CD4-positive, alpha-beta T cell treated with Interferon gamma for 1 hour (primary cell): ENCODE results near the gene ENOX1.
"Not testable (repeated sequence)": the region's sequence is repeated elsewhere in the genome, so short reads cannot be mapped to it uniquely, and the experiment has no call there.

Experiments used
- DNase-seq: peaks from one replicate; pipeline ENCODE4 v3.0.0-alpha.2; 2020

The ENOX1 gene

GRCh38 chr13:43416408-43416807, 370.4 kb downstream of the ENOX1 start:
- DNase-seq, result not testable (repeated sequence)

- DNase-seq, result not testable (repeated sequence)
These were observed 370.8 kb downstream of the ENOX1 start for GRCh38 chr13:43415903-43416391.

GRCh38 chr13:43414111-43414510, 372.7 kb downstream of the ENOX1 start:
- no peak for DNase-seq

GRCh38 chr13:43411741-43412140, 375.0 kb downstream of the ENOX1 start:
- DNase-seq, result no peak

GRCh38 chr13:43411211-43411610, 375.6 kb downstream of the ENOX1 start:
- no peak for DNase-seq

- no peak for DNase-seq
These were observed 378.5 kb downstream of the ENOX1 start for GRCh38 chr13:43408274-43408673.

GRCh38 chr13:43407023-43407581, 379.7 kb downstream of the ENOX1 start:
- no peak for DNase-seq

- DNase-seq, result no peak
These were observed 381.3 kb downstream of the ENOX1 start for GRCh38 chr13:43405457-43405856.

GRCh38 chr13:43402380-43402779, 384.4 kb downstream of the ENOX1 start:
- no peak for DNase-seq

GRCh38 chr13:43401361-43401760, 385.4 kb downstream of the ENOX1 start:
- no peak for DNase-seq

- no peak for DNase-seq
These were observed 389.7 kb downstream of the ENOX1 start for GRCh38 chr13:43397111-43397510.

GRCh38 chr13:43391036-43391435, 395.7 kb downstream of the ENOX1 start:
- no peak for DNase-seq

- no peak for DNase-seq
These were observed 396.2 kb downstream of the ENOX1 start for GRCh38 chr13:43390619-43391018.

- DNase-seq, result no peak
These were observed 396.8 kb downstream of the ENOX1 start for GRCh38 chr13:43389983-43390382.

- DNase-seq, result no peak
These were observed 397.2 kb downstream of the ENOX1 start for GRCh38 chr13:43389573-43389972.

GRCh38 chr13:43388282-43389034, 398.3 kb downstream of the ENOX1 start:
- DNase-seq, result no peak

GRCh38 chr13:43387880-43388279, 398.9 kb downstream of the ENOX1 start:
- DNase-seq, result no peak

GRCh38 chr13:43383498-43384165, 403.1 kb downstream of the ENOX1 start:
- DNase-seq, result no peak

- DNase-seq, result no peak
These were observed 407.0 kb downstream of the ENOX1 start for GRCh38 chr13:43379738-43380137.

- DNase-seq, result no peak
These were observed 408.8 kb downstream of the ENOX1 start for GRCh38 chr13:43377973-43378372.

GRCh38 chr13:43377149-43377548, 409.6 kb downstream of the ENOX1 start:
- no peak for DNase-seq

- no peak for DNase-seq
These were observed 410.2 kb downstream of the ENOX1 start for GRCh38 chr13:43376596-43376995.

GRCh38 chr13:43375797-43376465, 410.8 kb downstream of the ENOX1 start:
- DNase-seq, result no peak
